ENCODE data around the gene CLDN9. TPM values are rescaled to one million over a fixed set of nuclear protein-coding genes. Genes with fewer than 3 reads are reported as not detected.

The CLDN9 gene
- total and polyA plus RNA-seq, 10 donors: 0.06 to 1.7 (median 0.44) TPM

DNA sequence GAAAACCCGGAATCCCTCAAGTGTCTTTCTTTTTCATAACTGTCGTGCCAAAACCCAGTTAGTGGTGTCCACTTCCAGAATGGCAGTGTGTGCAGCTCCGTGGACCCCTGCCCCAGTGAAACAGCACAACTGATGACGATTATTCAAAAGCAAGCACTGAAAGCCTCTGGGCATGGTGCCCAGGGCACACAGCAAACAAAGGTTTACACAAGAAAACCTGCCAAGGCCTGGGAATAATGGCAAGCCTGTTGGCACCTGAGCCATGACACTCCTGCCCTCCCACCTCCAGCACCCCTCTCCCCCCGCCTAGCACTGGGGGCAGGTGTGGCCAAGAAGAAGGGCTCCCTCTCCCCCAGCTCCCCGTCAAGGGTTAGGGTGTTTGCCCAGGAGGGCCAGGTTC, 35.3 kb upstream of the CLDN9 start:
- Histone ChIP-seq H3K27ac (no peak overlapping the region), H3K4me3 (no peak overlapping the region), H3K36me3 (peaks cover 0 to 53% (median 0%) of the 10 kb centered on the region in 6 donors), H3K9me3 (no peaks in the 10 kb centered on the region), H3K27me3 (replicated peaks in 1 of 7) (peaks cover 0 to 13% (median 5%) of the 10 kb centered on the region in 7 donors), H3K4me1 (peaks cover 6 to 33% (median 21%) of the 10 kb centered on the region in 6 donors)
- WGBS, 5 donors: 85 to 98% (median 95%) methylated on average over 5 to 6 of the region's 6 CpGs
- TF ChIP-seq, protein P1, sequence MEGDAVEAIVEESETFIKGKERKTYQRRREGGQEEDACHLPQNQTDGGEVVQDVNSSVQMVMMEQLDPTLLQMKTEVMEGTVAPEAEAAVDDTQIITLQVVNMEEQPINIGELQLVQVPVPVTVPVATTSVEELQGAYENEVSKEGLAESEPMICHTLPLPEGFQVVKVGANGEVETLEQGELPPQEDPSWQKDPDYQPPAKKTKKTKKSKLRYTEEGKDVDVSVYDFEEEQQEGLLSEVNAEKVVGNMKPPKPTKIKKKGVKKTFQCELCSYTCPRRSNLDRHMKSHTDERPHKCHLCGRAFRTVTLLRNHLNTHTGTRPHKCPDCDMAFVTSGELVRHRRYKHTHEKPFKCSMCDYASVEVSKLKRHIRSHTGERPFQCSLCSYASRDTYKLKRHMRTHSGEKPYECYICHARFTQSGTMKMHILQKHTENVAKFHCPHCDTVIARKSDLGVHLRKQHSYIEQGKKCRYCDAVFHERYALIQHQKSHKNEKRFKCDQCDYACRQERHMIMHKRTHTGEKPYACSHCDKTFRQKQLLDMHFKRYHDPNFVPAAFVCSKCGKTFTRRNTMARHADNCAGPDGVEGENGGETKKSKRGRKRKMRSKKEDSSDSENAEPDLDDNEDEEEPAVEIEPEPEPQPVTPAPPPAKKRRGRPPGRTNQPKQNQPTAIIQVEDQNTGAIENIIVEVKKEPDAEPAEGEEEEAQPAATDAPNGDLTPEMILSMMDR (IDR thresholded peaks at IDR 0.05 in 8 of 11, conservative IDR thresholded peaks at IDR 0.05 in 3 of 11): no peak
- TF ChIP-seq POLR2A (IDR thresholded peaks at IDR 0.05) (no peak), POLR2AphosphoS5 (IDR thresholded peaks at IDR 0.05) (no peak)
- no peak for DNase-seq
- intact Hi-C loops (cut with DNase I; ENCODE audit: low total_unique reads): no loop called here

DNA sequence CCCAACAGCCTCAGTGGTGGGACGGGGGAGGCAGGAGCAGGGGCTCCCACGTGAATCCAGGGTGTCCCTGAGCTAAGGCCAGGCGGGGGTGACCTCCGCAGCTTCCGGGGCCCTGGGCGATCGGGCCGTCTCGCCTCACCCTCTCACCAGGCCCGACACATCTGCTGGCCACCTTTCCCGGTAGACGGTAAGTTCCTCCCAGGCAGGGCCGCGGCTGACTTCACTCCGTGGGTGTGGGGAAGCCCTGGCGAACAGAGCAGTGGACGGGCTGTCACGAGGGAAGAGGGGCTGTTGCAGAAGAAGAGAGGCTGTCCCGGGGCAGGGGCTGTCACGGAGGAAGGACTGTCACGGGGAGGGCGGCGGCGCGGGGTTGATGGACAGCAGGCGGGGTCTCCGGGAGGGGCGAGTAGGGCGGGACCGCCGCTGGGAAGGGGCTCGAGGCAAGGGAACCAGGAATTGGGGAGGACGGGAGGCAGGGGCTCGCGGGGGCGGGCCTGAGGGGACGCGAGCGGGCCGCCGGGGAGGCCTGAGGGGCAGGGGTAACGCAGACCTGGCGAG, 33.0 kb upstream of the CLDN9 start:
- peak overlapping the region; percentile 49 to 90 (median 73) for H3K4me3 ChIP-seq
- H3K9me3 ChIP-seq: no peaks in the 10 kb centered on the region
- H3K4me1 ChIP-seq: peaks cover 16 to 53% (median 35%) of the 10 kb centered on the region in 6 donors
- H3K36me3 ChIP-seq: peaks cover 0 to 30% (median 0%) of the 10 kb centered on the region in 6 donors
- H3K27me3 ChIP-seq (replicated peaks in 1 of 7): peaks cover 0 to 19% (median 5%) of the 10 kb centered on the region in 7 donors
- peak overlapping the region in 4 of 8 donors; percentile 89 to 94 (median 92) for H3K27ac ChIP-seq
- WGBS, 5 donors: 1 to 13% (median 7%) methylated on average over 23 to 43 of the region's 43 CpGs
- DNase-seq: no peak
- TF ChIP-seq, protein P1 (IDR thresholded peaks at IDR 0.05 in 8 of 11, conservative IDR thresholded peaks at IDR 0.05 in 3 of 11): no peak
- TF ChIP-seq POLR2AphosphoS5 (IDR thresholded peaks at IDR 0.05): no peak
- TF ChIP-seq POLR2A (IDR thresholded peaks at IDR 0.05): no peak
- intact Hi-C loops (cut with DNase I; ENCODE audit: low total_unique reads): no loop called here

DNA sequence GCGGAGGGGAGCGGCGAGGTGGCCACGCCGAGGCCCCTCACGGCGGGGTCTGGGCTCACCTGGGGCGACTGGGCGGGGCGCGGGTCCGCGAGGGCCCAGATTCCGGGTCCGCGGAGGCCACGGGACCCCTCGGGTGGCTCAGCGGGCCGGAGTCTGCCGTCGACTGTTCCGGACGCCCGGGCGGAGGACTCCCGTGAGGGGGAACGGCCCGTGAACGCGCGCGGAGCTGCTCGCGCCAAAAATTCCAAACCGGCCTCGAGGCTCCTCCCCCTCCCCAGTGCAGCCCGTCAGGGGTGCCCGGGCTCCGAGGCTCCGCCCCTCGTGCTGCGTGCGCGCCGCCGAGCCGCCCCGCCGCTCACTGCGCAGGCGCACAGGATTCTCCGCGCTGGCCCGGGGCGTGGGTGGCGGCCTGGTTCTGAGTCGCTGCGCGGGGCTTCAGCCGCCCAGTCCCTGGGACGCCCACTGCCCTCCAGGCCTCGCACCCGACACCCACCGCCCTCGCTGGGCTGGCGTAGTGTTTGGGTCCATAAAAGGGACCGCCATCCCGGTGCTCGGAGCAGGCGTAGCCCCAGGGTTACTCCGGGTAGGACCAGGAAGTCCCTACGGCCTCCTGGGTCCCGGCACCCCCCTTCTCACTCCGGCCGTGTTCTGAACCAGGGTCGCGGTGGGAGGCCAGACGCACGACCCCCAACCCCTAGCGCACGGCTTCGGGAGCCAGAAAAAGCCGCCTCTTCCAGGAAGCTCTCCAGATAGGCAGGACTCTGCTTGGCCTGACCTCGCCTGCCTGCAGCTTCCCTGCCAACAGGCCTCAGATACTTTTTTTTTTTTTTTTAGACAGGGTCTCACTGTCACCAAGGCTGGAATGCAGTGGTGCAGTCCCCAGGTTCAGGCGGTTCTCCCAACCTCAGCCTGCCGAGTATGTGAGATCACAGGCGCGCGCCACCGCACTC, 32.2 kb upstream of the CLDN9 start, which contains the start of gene PKMYT1:
TSS of gene PKMYT1 (minus strand) at position 220 of the 950 bp plus-strand sequence. CDS start 789 bp downstream, outside the sequence.
- peak within 1 kb of the TSS; percentile 87 to 94 (median 91) for H3K27ac ChIP-seq
- peak within 1 kb of the TSS; percentile 49 to 90 (median 73) for H3K4me3 ChIP-seq
- 6 to 14% (median 7%) methylated on average over 41 to 91 of the region's 91 CpGs for WGBS, 5 donors
- peaks cover 0 to 21% (median 5%) of the 10 kb centered on the region in 7 donors for H3K27me3 ChIP-seq (replicated peaks in 1 of 7)
- TF ChIP-seq POLR2A (IDR thresholded peaks at IDR 0.05): peak; percentile 39 to 94 (median 91)
- TF ChIP-seq, protein P1 (IDR thresholded peaks at IDR 0.05 in 8 of 11, conservative IDR thresholded peaks at IDR 0.05 in 3 of 11): peak in 1 of 11 experiments; percentile 36
- TF ChIP-seq POLR2AphosphoS5 (IDR thresholded peaks at IDR 0.05): peak; percentile 99
- peaks cover 16 to 57% (median 35%) of the 10 kb centered on the region in 6 donors for H3K4me1 ChIP-seq
- no peaks in the 10 kb centered on the region for H3K9me3 ChIP-seq
- peaks cover 0 to 23% (median 0%) of the 10 kb centered on the region in 6 donors for H3K36me3 ChIP-seq
- peak; percentile 98 for DNase-seq
- intact Hi-C loops (cut with DNase I; ENCODE audit: low total_unique reads): no loop called here

Measured in spleen (tissue), 11 donors.